ENCODE results near the gene KIAA1755. TPM values are rescaled to one million over a fixed set of nuclear protein-coding genes. Genes with fewer than 3 reads are reported as not detected.

KIAA1755 gene
- total RNA-seq, 4 donors from 2014 or later: 0.05 to 0.41 (median 0.38) TPM; not detected in 1

DNA sequence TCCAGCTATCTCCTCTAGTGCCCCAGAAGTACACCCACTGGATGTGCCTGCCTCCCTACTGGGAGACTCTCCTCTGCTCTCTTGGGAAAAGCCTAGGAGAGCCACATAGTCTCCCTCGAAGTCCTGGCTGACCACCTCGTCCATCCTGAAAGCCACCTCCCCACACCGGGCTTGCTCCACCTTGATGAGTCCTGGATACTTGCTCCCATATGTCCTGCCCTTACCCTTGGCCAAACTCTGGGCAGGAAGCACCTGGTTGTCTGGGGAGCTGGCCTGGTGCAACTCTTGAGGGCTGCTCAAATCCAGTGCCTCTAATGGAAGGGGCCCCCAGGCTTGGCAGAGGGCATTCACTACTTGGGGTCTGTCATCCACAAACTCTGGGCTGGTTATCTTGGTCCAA lies 19.3 kb downstream of the KIAA1755 start:
- Histone ChIP-seq H3K27me3 (peaks cover 0 to 4% (median 0%) of the 10 kb centered on the region in 3 donors), H3K4me1 (no peaks in the 10 kb centered on the region), H3K4me3 (no peak overlapping the region), H3K36me3 (no peaks in the 10 kb centered on the region), H3K27ac (no peak overlapping the region), H3K9me3 (no peaks in the 10 kb centered on the region)
- in situ Hi-C loops (cut with MboI; ENCODE audit: low sequenced_read_pairs in 4 of 4): no loop called here
- DNase-seq (no peak), ATAC-seq (no peak)
- TF ChIP-seq, protein P1, sequence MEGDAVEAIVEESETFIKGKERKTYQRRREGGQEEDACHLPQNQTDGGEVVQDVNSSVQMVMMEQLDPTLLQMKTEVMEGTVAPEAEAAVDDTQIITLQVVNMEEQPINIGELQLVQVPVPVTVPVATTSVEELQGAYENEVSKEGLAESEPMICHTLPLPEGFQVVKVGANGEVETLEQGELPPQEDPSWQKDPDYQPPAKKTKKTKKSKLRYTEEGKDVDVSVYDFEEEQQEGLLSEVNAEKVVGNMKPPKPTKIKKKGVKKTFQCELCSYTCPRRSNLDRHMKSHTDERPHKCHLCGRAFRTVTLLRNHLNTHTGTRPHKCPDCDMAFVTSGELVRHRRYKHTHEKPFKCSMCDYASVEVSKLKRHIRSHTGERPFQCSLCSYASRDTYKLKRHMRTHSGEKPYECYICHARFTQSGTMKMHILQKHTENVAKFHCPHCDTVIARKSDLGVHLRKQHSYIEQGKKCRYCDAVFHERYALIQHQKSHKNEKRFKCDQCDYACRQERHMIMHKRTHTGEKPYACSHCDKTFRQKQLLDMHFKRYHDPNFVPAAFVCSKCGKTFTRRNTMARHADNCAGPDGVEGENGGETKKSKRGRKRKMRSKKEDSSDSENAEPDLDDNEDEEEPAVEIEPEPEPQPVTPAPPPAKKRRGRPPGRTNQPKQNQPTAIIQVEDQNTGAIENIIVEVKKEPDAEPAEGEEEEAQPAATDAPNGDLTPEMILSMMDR (IDR thresholded peaks at IDR 0.05 in 4 of 5, conservative IDR thresholded peaks at IDR 0.05 in 1 of 5): no peak
- TF ChIP-seq POLR2A (IDR thresholded peaks at IDR 0.05): no peak
- intact Hi-C loops (cut with DNase I; ENCODE audit: low total_unique reads): no loop called here

DNA sequence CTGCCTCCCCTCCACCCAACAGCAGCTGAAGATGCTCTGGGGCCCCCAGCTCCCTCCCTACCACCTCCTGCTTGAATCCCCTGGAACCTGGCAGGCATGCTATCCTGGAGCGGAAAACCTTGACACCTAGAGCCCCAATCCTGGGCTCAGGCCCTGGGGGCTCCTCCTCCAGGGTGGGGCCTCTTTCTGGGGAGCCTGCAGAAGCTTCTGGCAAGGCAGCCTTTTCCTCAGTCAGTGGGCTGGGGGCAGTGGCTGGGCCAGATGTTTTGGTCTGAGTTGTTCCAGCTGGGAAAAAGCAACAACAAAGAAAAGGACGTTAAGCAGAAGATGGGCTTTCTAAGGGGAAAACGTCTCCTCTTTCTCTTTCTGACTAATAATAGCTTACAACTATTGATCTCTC lies 21.1 kb downstream of the KIAA1755 start:
- Histone ChIP-seq H3K36me3 (no peaks in the 10 kb centered on the region), H3K27me3 (peaks cover 0 to 4% (median 0%) of the 10 kb centered on the region in 3 donors), H3K4me3 (no peak overlapping the region), H3K27ac (no peak overlapping the region), H3K4me1 (no peaks in the 10 kb centered on the region), H3K9me3 (no peaks in the 10 kb centered on the region)
- intact Hi-C loops (cut with DNase I; ENCODE audit: low total_unique reads): no loop called here
- ATAC-seq: no peak
- in situ Hi-C loops (cut with MboI; ENCODE audit: low sequenced_read_pairs in 4 of 4): loop anchor here in 2 of 4 donors (10.0 kb wide), 2 partner anchors 65 to 75 kb away; partner anchors contain the start of gene BPI (in 1 of the 2)
- no peak for DNase-seq
- TF ChIP-seq, protein P1 (IDR thresholded peaks at IDR 0.05 in 4 of 5, conservative IDR thresholded peaks at IDR 0.05 in 1 of 5): no peak
- TF ChIP-seq POLR2A (IDR thresholded peaks at IDR 0.05): no peak

DNA sequence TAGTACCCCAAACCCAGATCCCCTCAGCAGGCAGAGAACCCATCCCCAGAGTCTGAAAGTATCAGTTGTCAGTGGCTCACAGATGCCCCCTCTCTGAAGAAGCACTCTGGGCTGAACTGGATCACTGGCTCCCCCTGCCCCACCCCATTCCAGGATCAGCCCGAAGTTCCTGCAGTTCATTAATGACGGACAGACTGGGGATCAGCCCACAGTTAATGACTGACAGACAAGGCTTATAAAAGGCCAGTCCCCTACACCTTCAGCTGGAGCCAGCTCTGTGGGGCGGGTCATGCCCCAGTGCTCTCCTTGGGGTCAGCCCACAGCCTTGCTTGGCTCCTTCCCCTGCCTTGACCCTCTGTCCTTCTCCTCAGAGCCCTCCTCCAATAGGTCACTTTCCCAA lies 21.7 kb downstream of the KIAA1755 start:
- ATAC-seq: no peak
- Histone ChIP-seq H3K9me3 (no peaks in the 10 kb centered on the region), H3K4me1 (no peaks in the 10 kb centered on the region), H3K27ac (no peak overlapping the region), H3K4me3 (no peak overlapping the region), H3K27me3 (peaks cover 0 to 4% (median 0%) of the 10 kb centered on the region in 3 donors), H3K36me3 (no peaks in the 10 kb centered on the region)
- intact Hi-C loops (cut with DNase I; ENCODE audit: low total_unique reads): no loop called here
- no peak for DNase-seq
- TF ChIP-seq POLR2A (IDR thresholded peaks at IDR 0.05): no peak
- TF ChIP-seq, protein P1 (IDR thresholded peaks at IDR 0.05 in 4 of 5, conservative IDR thresholded peaks at IDR 0.05 in 1 of 5): no peak
- in situ Hi-C loops (cut with MboI; ENCODE audit: low sequenced_read_pairs in 4 of 4): loop anchor here in 2 of 4 donors (10.0 kb wide), 2 partner anchors 66 to 76 kb away; partner anchors contain the start of gene BPI (in 1 of the 2)

DNA sequence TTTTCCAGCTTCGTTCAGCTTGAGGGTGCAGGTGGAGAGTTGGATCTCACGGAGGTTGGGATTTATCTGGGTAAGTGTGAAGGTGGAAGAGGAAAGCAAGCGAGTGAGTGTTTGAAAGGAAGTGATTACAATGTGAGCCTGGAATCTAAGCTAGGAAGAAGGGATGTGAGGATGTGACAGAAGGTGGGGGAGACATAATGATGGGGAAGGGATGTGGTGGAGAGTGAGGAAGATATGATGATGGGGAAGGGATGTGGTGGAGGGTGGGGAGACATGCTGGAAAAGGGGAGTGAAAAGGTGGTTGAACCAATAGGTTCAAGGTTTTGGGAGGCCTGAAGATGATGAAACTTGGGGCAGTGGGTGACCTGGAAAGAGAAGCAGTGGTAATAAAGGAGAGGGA lies 23.2 kb downstream of the KIAA1755 start:
- no peak for DNase-seq
- H3K4me3 ChIP-seq: no peak overlapping the region
- H3K9me3 ChIP-seq: no peaks in the 10 kb centered on the region
- H3K27ac ChIP-seq: no peak overlapping the region
- H3K4me1 ChIP-seq: no peaks in the 10 kb centered on the region
- in situ Hi-C loops (cut with MboI; ENCODE audit: low sequenced_read_pairs in 4 of 4): loop anchor here in 2 of 4 donors (10.0 kb wide), 2 partner anchors 67 to 77 kb away; partner anchors contain the start of gene BPI (in 1 of the 2)
- intact Hi-C loops (cut with DNase I; ENCODE audit: low total_unique reads): no loop called here
- no peaks in the 10 kb centered on the region for H3K36me3 ChIP-seq
- H3K27me3 ChIP-seq: no peaks in the 10 kb centered on the region
- ATAC-seq: no peak
- no peak for TF ChIP-seq POLR2A (IDR thresholded peaks at IDR 0.05)
- TF ChIP-seq, protein P1 (IDR thresholded peaks at IDR 0.05 in 4 of 5, conservative IDR thresholded peaks at IDR 0.05 in 1 of 5): no peak

Data from gastrocnemius medialis (tissue), 4 donors.